Measurements from ENCODE around the gene SRSF8. TPM values are rescaled to one million over a fixed set of nuclear protein-coding genes. Genes with fewer than 3 reads are reported as not detected.

The SRSF8 gene
- total RNA-seq, 2 donors from 2014 or later: 16.3 to 20.1 TPM

GRCh38 chr11:95085117-95085816 is 18.5 kb downstream of the SRSF8 start:
- Mint-ChIP-seq H3K36me3 (ENCODE audit: low read depth) (no peaks in the 10 kb centered on the region), H3K9me3 (no peaks in the 10 kb centered on the region), H3K4me3 (no peak overlapping the region), H3K27ac (no peak overlapping the region), H3K4me1 (peaks cover 9% of the 10 kb centered on the region), H3K27me3 (ENCODE audit: insufficient read depth) (peaks cover 39% of the 10 kb centered on the region)
- H3K4me3 ChIP-seq (ENCODE audit: low read length): no peak overlapping the region
- H3K27me3 ChIP-seq (ENCODE audit: control insufficient read depth, insufficient read depth, low read length, poor library complexity, severe bottlenecking): peaks cover 11% of the 10 kb centered on the region
- DNase-seq: no peak
- no peaks in the 10 kb centered on the region for H3K4me1 ChIP-seq (ENCODE audit: control insufficient read depth, insufficient read depth, low read length)
- TF ChIP-seq CTCF (conservative IDR thresholded peaks at IDR 0.05): no peak
- WGBS, 2 experiments (ENCODE audit: insufficient coverage in 1 of 2, insufficient read length in 1 of 2): 80 to 90% methylated on average over 1 to 3 of the region's 3 CpGs
- H3K27ac ChIP-seq (ENCODE audit: low read depth, low read length): no peak overlapping the region
- H3K36me3 ChIP-seq (ENCODE audit: control insufficient read depth, insufficient read depth, low read length): no peaks in the 10 kb centered on the region
- H3K9me3 ChIP-seq (ENCODE audit: control insufficient read depth, low read length): no peaks in the 10 kb centered on the region
- no peak overlapping the region for H3K9ac ChIP-seq (ENCODE audit: extremely low read depth, low read length, poor library complexity, severe bottlenecking)

- Histone ChIP-seq H3K4me1 (ENCODE audit: control insufficient read depth, insufficient read depth, low read length) (no peaks in the 10 kb centered on the region), H3K4me3 (ENCODE audit: low read length) (no peak overlapping the region), H3K27me3 (ENCODE audit: control insufficient read depth, insufficient read depth, low read length, poor library complexity, severe bottlenecking) (peaks cover 20% of the 10 kb centered on the region), H3K9me3 (ENCODE audit: control insufficient read depth, low read length) (no peaks in the 10 kb centered on the region), H3K27ac (ENCODE audit: low read depth, low read length) (no peak overlapping the region), H3K36me3 (ENCODE audit: control insufficient read depth, insufficient read depth, low read length) (no peaks in the 10 kb centered on the region), H3K9ac (ENCODE audit: extremely low read depth, low read length, poor library complexity, severe bottlenecking) (no peak overlapping the region)
- no peaks in the 10 kb centered on the region for H3K36me3 Mint-ChIP-seq (ENCODE audit: low read depth)
- H3K4me3 Mint-ChIP-seq: no peak overlapping the region
- WGBS, 2 experiments (ENCODE audit: insufficient coverage in 1 of 2, insufficient read length in 1 of 2): 89 to 94% methylated on average over 2 of the region's 2 CpGs
- peaks cover 17% of the 10 kb centered on the region for H3K4me1 Mint-ChIP-seq
- no peaks in the 10 kb centered on the region for H3K9me3 Mint-ChIP-seq
- H3K27me3 Mint-ChIP-seq (ENCODE audit: insufficient read depth): peaks cover 48% of the 10 kb centered on the region
- TF ChIP-seq CTCF (conservative IDR thresholded peaks at IDR 0.05): no peak
- DNase-seq: no peak
- H3K27ac Mint-ChIP-seq: no peak overlapping the region
These were observed 19.4 kb downstream of the SRSF8 start for GRCh38 chr11:95086151-95086550.

- H3K4me3 ChIP-seq (ENCODE audit: low read length): no peak overlapping the region
- DNase-seq: no peak
- H3K9me3 Mint-ChIP-seq: no peaks in the 10 kb centered on the region
- peaks cover 26% of the 10 kb centered on the region for H3K27me3 ChIP-seq (ENCODE audit: control insufficient read depth, insufficient read depth, low read length, poor library complexity, severe bottlenecking)
- H3K27ac ChIP-seq (ENCODE audit: low read depth, low read length): no peak overlapping the region
- TF ChIP-seq CTCF (conservative IDR thresholded peaks at IDR 0.05): no peak
- H3K4me1 Mint-ChIP-seq: peaks cover 19% of the 10 kb centered on the region
- no peaks in the 10 kb centered on the region for H3K9me3 ChIP-seq (ENCODE audit: control insufficient read depth, low read length)
- H3K4me1 ChIP-seq (ENCODE audit: control insufficient read depth, insufficient read depth, low read length): no peaks in the 10 kb centered on the region
- WGBS, 2 experiments (ENCODE audit: insufficient coverage in 1 of 2, insufficient read length in 1 of 2): 100% methylated on average over 1 of the region's 1 CpG; no CpG with 5 or more reads in 1 of the 2 experiments
- H3K36me3 ChIP-seq (ENCODE audit: control insufficient read depth, insufficient read depth, low read length): no peaks in the 10 kb centered on the region
- H3K27ac Mint-ChIP-seq: no peak overlapping the region
- H3K4me3 Mint-ChIP-seq: no peak overlapping the region
- peaks cover 57% of the 10 kb centered on the region for H3K27me3 Mint-ChIP-seq (ENCODE audit: insufficient read depth)
- H3K9ac ChIP-seq (ENCODE audit: extremely low read depth, low read length, poor library complexity, severe bottlenecking): no peak overlapping the region
- H3K36me3 Mint-ChIP-seq (ENCODE audit: low read depth): no peaks in the 10 kb centered on the region
These were observed 20.3 kb downstream of the SRSF8 start for GRCh38 chr11:95086836-95087570.
